ENCODE data around the gene IL17RA. TPM values are rescaled to one million over a fixed set of nuclear protein-coding genes. Genes with fewer than 3 reads are reported as not detected.
A peak's percentile ranks its signal among the peaks of the same experiment; 100 is the strongest.

IL17RA gene
- total and polyA plus RNA-seq, 2 experiments from 2014 or later = 8.4 to 14.6 TPM

GRCh38 chr22:17158568-17159503 lies 74.0 kb downstream of the IL17RA start, which contains the start of gene HDHD5:
Gene HDHD5 (minus strand): TSS chr22:17159277. CDS start chr22:17159251, 26 bp downstream.
- Histone ChIP-seq H3K9me3 (ENCODE audit: low read depth) (no peaks in the 10 kb centered on the region), H3K4me3 (peak within 1 kb of the TSS; percentile 74)
- 2% methylated on average over 79 of the region's 114 CpGs for WGBS (ENCODE audit: low lambda C conversion rate, missing lambda C conversion rate)

DNA sequence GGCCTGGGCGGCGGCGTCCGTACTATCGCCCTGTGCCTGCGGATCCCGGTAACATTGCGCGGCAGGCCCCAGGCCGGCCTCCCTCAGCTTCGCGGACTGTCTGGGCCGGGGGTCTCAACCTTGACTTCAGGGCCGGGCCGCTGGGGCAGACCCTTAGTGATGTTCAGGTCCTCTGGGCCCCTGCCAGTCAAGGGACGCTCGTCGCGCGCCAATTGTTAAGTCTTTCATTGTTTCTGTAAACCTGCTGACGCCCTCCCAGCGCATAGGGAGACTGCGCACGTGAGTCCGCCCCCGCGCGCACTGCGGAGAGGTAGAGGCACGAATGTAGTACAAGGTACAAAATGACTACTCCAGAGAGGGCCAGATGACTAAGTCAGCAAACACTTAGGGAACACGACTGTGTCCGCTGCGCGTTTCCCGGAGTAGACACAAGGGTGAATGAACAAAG lies 74.7 kb downstream of the IL17RA start:
- TF ChIP-seq CTCF (IDR thresholded peaks at IDR 0.05; ENCODE audit: poor library complexity) (no peak), EZH2 (IDR thresholded peaks at IDR 0.05; ENCODE audit: borderline replicate concordance) (no peak), EZH2phosphoT487 (IDR thresholded peaks at IDR 0.05; ENCODE audit: low read depth, severe bottlenecking, unreplicated experiment) (no peak)
- WGBS (ENCODE audit: low lambda C conversion rate, missing lambda C conversion rate) = 36% methylated on average over 35 of the region's 35 CpGs
- Histone ChIP-seq H3K36me3 (replicated peaks; ENCODE audit: insufficient read depth, low read depth) (no peaks in the 10 kb centered on the region), H3K79me2 (peaks cover 36% of the 10 kb centered on the region), H3K9me2 (replicated peaks; ENCODE audit: insufficient read depth) (no peaks in the 10 kb centered on the region), H3K4me2 (peak overlapping the region; percentile 92), H3K4me1 (ENCODE audit: insufficient read depth) (peaks cover 13% of the 10 kb centered on the region), H3K27ac (peak overlapping the region; percentile 96), H2AFZ (peak overlapping the region; percentile 100), H3K9me3 (ENCODE audit: low read depth) (no peaks in the 10 kb centered on the region), H4K20me1 (ENCODE audit: insufficient read depth, poor library complexity, severe bottlenecking) (peaks cover 3% of the 10 kb centered on the region), H3K27me3 (no peaks in the 10 kb centered on the region), H3K4me3 (peak overlapping the region; percentile 74)
- peak; percentile 78 for DNase-seq (ENCODE audit: low spot score)

More at GRCh38 chr22:17158568-17159503, 74.0 kb downstream of the IL17RA start, which contains the start of gene HDHD5:
- no peak for TF ChIP-seq EZH2phosphoT487 (IDR thresholded peaks at IDR 0.05; ENCODE audit: low read depth, severe bottlenecking, unreplicated experiment)
- TF ChIP-seq EZH2 (IDR thresholded peaks at IDR 0.05; ENCODE audit: borderline replicate concordance) = no peak
- no peak for TF ChIP-seq CTCF (IDR thresholded peaks at IDR 0.05; ENCODE audit: poor library complexity)
- no peaks in the 10 kb centered on the region for H3K27me3 ChIP-seq
- peak within 1 kb of the TSS; percentile 92 for H3K4me2 ChIP-seq
- H3K9me2 ChIP-seq (replicated peaks; ENCODE audit: insufficient read depth) = no peaks in the 10 kb centered on the region
- peaks cover 13% of the 10 kb centered on the region for H3K4me1 ChIP-seq (ENCODE audit: insufficient read depth)
- peaks cover 43% of the 10 kb centered on the region for H3K79me2 ChIP-seq
- H4K20me1 ChIP-seq (ENCODE audit: insufficient read depth, poor library complexity, severe bottlenecking) = peaks cover 3% of the 10 kb centered on the region
- H3K27ac ChIP-seq = peak within 1 kb of the TSS; percentile 96
- H3K36me3 ChIP-seq (replicated peaks; ENCODE audit: insufficient read depth, low read depth) = no peaks in the 10 kb centered on the region
- H2AFZ ChIP-seq = peak within 1 kb of the TSS; percentile 100
- DNase-seq (ENCODE audit: low spot score) = peak; percentile 93

DNA sequence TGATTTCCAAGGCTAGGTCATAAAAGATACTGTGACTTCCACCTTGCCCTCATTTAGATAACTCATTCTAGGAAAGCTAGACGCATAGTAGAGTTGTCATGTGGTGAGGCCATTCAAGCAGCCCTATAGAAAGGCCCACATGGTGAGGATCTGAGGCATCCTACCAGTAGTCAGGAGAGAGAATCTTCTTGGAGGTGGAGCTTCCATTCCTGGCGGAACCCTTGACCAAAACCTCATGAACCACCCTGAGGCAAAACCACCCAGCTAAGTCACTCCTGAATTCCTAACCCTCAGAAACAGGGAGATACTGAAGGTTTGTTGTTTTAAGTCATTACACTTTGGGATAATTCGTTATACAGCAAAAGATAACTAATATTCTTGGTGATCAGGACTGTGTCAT lies 77.2 kb downstream of the IL17RA start:
- 80% methylated on average over 3 of the region's 3 CpGs for WGBS (ENCODE audit: low lambda C conversion rate, missing lambda C conversion rate)
- Histone ChIP-seq H3K4me1 (ENCODE audit: insufficient read depth) (peaks cover 13% of the 10 kb centered on the region), H3K27ac (no peak overlapping the region), H2AFZ (no peak overlapping the region), H3K9me3 (ENCODE audit: low read depth) (no peaks in the 10 kb centered on the region), H3K9me2 (replicated peaks; ENCODE audit: insufficient read depth) (no peaks in the 10 kb centered on the region), H3K4me3 (no peak overlapping the region), H3K36me3 (replicated peaks; ENCODE audit: insufficient read depth, low read depth) (no peaks in the 10 kb centered on the region), H4K20me1 (ENCODE audit: insufficient read depth, poor library complexity, severe bottlenecking) (peaks cover 3% of the 10 kb centered on the region), H3K4me2 (no peak overlapping the region), H3K27me3 (no peaks in the 10 kb centered on the region), H3K79me2 (peaks cover 11% of the 10 kb centered on the region)
- DNase-seq (ENCODE audit: low spot score) = no peak
- TF ChIP-seq EZH2 (IDR thresholded peaks at IDR 0.05; ENCODE audit: borderline replicate concordance) = no peak
- no peak for TF ChIP-seq CTCF (IDR thresholded peaks at IDR 0.05; ENCODE audit: poor library complexity)

All from hepatocyte (in vitro differentiated cells).